Transverse colon (tissue), 4 donors: ENCODE measurements around the gene TEAD2.

Source experiments
- POLR2A ChIP-seq: fragments of 450-650 bp; IDR thresholded peaks from one replicate; pipeline ENCODE4 v1.6.1; 2016; ENCODE audit warnings: antibody characterized with exemption, mild to moderate bottlenecking, moderate library complexity
- POLR2AphosphoS5 ChIP-seq, 3 donors: sonication (generic); formaldehyde crosslinking; IDR thresholded peaks; one replicate each; pipeline ENCODE4 v1.6.1; 2016; ENCODE audit warnings: antibody characterized with exemption in 3 of 3
- TF ChIP-seq, protein P1 (sequence below), 5 experiments: fragments of 200-600 bp in 3 of 5; fragments of 450-650 bp in 2 of 5; sonication (generic) in 3 of 5; IDR thresholded peaks; 1 replicate in 2 of 5; 2 replicates in 3 of 5; pipeline ENCODE4 v1.5.1; 2016 to 2017; ENCODE audit warnings: antibody characterized with exemption in 5 of 5, inconsistent platforms in 3 of 5, mild to moderate bottlenecking in 2 of 5, moderate library complexity in 1 of 5

DNA sequence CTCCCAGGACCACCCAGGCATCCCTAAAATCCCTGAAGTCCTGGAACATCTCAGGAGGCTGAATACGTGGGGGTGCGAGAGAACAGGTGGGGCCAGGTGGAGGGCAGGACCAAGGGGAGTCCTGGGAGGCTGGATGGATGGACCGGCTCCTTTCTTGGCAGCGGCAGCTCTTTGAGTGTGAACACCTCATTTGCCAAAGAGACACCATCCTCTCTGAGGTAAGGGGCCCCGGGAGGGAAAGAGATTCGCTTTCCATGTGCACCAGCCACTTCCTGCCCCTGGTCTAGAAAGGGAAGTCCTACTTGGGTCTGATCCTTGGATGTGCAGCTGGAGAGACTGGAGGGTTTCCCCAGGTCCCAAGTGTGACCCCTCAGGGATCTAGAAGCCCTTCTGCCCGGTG lies 44.9 kb upstream of the TEAD2 start:
- TF ChIP-seq, protein P1, sequence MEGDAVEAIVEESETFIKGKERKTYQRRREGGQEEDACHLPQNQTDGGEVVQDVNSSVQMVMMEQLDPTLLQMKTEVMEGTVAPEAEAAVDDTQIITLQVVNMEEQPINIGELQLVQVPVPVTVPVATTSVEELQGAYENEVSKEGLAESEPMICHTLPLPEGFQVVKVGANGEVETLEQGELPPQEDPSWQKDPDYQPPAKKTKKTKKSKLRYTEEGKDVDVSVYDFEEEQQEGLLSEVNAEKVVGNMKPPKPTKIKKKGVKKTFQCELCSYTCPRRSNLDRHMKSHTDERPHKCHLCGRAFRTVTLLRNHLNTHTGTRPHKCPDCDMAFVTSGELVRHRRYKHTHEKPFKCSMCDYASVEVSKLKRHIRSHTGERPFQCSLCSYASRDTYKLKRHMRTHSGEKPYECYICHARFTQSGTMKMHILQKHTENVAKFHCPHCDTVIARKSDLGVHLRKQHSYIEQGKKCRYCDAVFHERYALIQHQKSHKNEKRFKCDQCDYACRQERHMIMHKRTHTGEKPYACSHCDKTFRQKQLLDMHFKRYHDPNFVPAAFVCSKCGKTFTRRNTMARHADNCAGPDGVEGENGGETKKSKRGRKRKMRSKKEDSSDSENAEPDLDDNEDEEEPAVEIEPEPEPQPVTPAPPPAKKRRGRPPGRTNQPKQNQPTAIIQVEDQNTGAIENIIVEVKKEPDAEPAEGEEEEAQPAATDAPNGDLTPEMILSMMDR (IDR thresholded peaks at IDR 0.05) = no peak
- no peak for TF ChIP-seq POLR2AphosphoS5 (IDR thresholded peaks at IDR 0.05)
- no peak for TF ChIP-seq POLR2A
